K562 treated with DMSO at 1 percent for 24 hours (cell line): Measurements from ENCODE around the gene LRCH4. TPM values are rescaled to one million over a fixed set of nuclear protein-coding genes. Genes with fewer than 3 reads are reported as not detected.

Experiments
- total RNA-seq: library from RNA; unstranded; fragments of 300-600 nt; gene quantifications from 2 replicates; pipeline ENCODE4 v1.2.3, GENCODE V29; 2022; ENCODE audit warnings: low read depth; ENCODE audit not compliant: insufficient read depth

Gene LRCH4
- 101 and 102 TPM in 2 replicates for total RNA-seq

GRCh38 chr7:100585511-100586265 is at the start of gene LRCH4:
TSS of gene LRCH4 (minus strand) at chr7:100586129. CDS start at chr7:100586100, 29 bp downstream.

GRCh38 chr7:100611983-100612729 is 26.2 kb upstream of the LRCH4 start, which contains the start of gene MOSPD3:
TSS of gene MOSPD3 (plus strand) at chr7:100612540. CDS start at chr7:100612792, 252 bp downstream.

GRCh38 chr7:100586266-100587025 is 517 bp upstream of the LRCH4 start, which contains the start of gene FBXO24:
TSS of gene FBXO24 (plus strand) at chr7:100586328. CDS start at chr7:100586626, 298 bp downstream.

GRCh38 chr7:100573691-100574361 is 12.1 kb downstream of the LRCH4 start, which contains the start of gene SAP25:
TSS of gene SAP25 (minus strand) at chr7:100573900. CDS start at chr7:100573742, 158 bp downstream.

GRCh38 chr7:100538654-100539435 is 47.1 kb downstream of the LRCH4 start, which contains the start of gene AGFG2:
TSS of gene AGFG2 (plus strand) at chr7:100539203. CDS start at chr7:100539347, 144 bp downstream.

Other genes starting within 250 kb of the LRCH4 start
- gene PILRB, start 228.0 kb downstream of the LRCH4 start, total RNA-seq: 29.5 and 32.4 TPM in 2 replicates
- gene PILRA, start 212.6 kb downstream of the LRCH4 start, total RNA-seq: 2.1 TPM in 2 replicates
- gene ZCWPW1, start 157.4 kb downstream of the LRCH4 start, total RNA-seq: 3.3 and 6.7 TPM in 2 replicates
- gene MEPCE, start 156.3 kb downstream of the LRCH4 start, total RNA-seq: 97.3 and 99.1 TPM in 2 replicates
- 113 and 152 TPM in 2 replicates for gene PPP1R35, start 149.6 kb downstream of the LRCH4 start, total RNA-seq
- gene SPACDR, start 121.9 kb downstream of the LRCH4 start, total RNA-seq: 0.52 and 1.1 TPM in 2 replicates
- 189 and 200 TPM in 2 replicates for gene TSC22D4, start 106.9 kb downstream of the LRCH4 start, total RNA-seq
- gene NYAP1, start 102.2 kb downstream of the LRCH4 start, total RNA-seq: 1.3 and 2.4 TPM in 2 replicates
- 20.6 and 21.7 TPM in 2 replicates for gene AGFG2, start 46.9 kb downstream of the LRCH4 start, total RNA-seq
- 10.9 and 17.9 TPM in 2 replicates for gene SAP25, start 12.2 kb downstream of the LRCH4 start, total RNA-seq
- gene FBXO24, start 199 bp upstream of the LRCH4 start, total RNA-seq: 1.8 TPM in 2 replicates
- gene PCOLCE, start 16.2 kb upstream of the LRCH4 start, total RNA-seq: 25.0 and 27.0 TPM in 2 replicates
- 44.0 and 49.0 TPM in 2 replicates for gene MOSPD3, start 26.4 kb upstream of the LRCH4 start, total RNA-seq
- 53.8 and 56.4 TPM in 2 replicates for gene TFR2, start 55.4 kb upstream of the LRCH4 start, total RNA-seq
- gene ACTL6B, start 70.3 kb upstream of the LRCH4 start, total RNA-seq: not detected in 2 replicates
- 771 and 833 TPM in 2 replicates for gene GNB2, start 87.6 kb upstream of the LRCH4 start, total RNA-seq
- gene GIGYF1, start 108.1 kb upstream of the LRCH4 start, total RNA-seq: 23.3 and 23.7 TPM in 2 replicates
- 93.6 and 108 TPM in 2 replicates for gene POP7, start 120.0 kb upstream of the LRCH4 start, total RNA-seq
- not detected in 2 replicates for gene EPO, start 134.3 kb upstream of the LRCH4 start, total RNA-seq
- not detected in 2 replicates for gene ZAN, start 147.5 kb upstream of the LRCH4 start, total RNA-seq
- gene EPHB4, start 241.4 kb upstream of the LRCH4 start, total RNA-seq: 53.8 and 54.0 TPM in 2 replicates